Activated CD4-positive, alpha-beta memory T cell treated with anti-CD3 and anti-CD28 coated beads for 36 hours (primary cell): Measurements from ENCODE around the gene BTBD9. TPM values are rescaled to one million over a fixed set of nuclear protein-coding genes. Genes with fewer than 3 reads are reported as not detected.
"Not testable (repeated sequence)": the region's sequence is repeated elsewhere in the genome, so short reads cannot be mapped to it uniquely, and the experiment has no call there.

Experiments used
- CTCF ChIA-PET: fragments of 350-600 bp; sonication (Branson Sonifier 250); formaldehyde crosslinking; loops from one replicate; lab custom pipeline; 2021; ENCODE audit warnings: antibody characterized with exemption, inconsistent platforms; lab: Charles Lee
- POLR2A ChIA-PET: fragments of 350-600 bp; sonication (Branson Sonifier 250); formaldehyde crosslinking; loops from one replicate; lab custom pipeline; 2021; ENCODE audit warnings: antibody characterized with exemption; lab: Charles Lee
- DNase-seq: peaks from one replicate; pipeline ENCODE4 v3.0.0-alpha.2; 2020
- H3K27ac Mint-ChIP-seq: one replicate; pipeline ENCODE4 v1.8.0; 2021; ENCODE audit warnings: mixed read lengths
- H3K27me3 Mint-ChIP-seq: one replicate; pipeline ENCODE4 v1.8.0; 2021; ENCODE audit warnings: mixed read lengths
- H3K36me3 Mint-ChIP-seq: one replicate; pipeline ENCODE4 v1.8.0; 2021; ENCODE audit warnings: mixed read lengths
- H3K4me1 Mint-ChIP-seq: one replicate; pipeline ENCODE4 v1.8.0; 2021; ENCODE audit warnings: low read depth, mixed read lengths
- H3K4me3 Mint-ChIP-seq: one replicate; pipeline ENCODE4 v1.8.0; 2021; ENCODE audit warnings: mild to moderate bottlenecking, mixed read lengths
- H3K9me3 Mint-ChIP-seq: one replicate; pipeline ENCODE4 v1.8.0; 2021; ENCODE audit warnings: mixed read lengths
- intact Hi-C: fragments of 100-400 bp; cut with micrococcal nuclease; formaldehyde crosslinking; loops from one replicate; pipeline ENCODE4 v1.15.1; 2023
- total RNA-seq, 2 experiments: library from RNA; stranded (reverse); gene quantifications; one replicate each; pipeline ENCODE4 v1.2.3, GENCODE V29; 2021

The BTBD9 gene
- total RNA-seq, 2 experiments from 2014 or later = 14.4 to 14.6 TPM

DNA sequence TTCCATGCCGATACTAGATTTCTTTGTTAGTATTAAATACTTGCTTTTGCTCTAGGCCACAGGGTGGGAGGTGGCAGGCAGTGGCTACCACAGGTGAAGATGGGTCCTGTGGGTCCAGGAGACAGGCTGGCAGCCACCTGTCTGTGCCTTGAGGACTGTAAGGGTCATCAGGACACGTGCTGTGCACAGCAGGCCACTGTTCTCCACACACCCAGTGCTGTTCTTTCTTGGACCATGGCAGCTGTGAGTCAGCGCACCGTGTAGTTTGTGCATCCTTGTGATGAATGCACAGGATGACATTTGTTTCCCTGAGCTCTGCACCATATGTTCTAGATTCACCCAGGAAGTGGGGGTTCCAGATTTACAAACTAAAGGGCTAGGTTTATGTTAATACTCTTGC lies 503.2 kb downstream of the BTBD9 start:
- H3K27ac Mint-ChIP-seq = no peak overlapping the region
- peaks cover 3% of the 10 kb centered on the region for H3K36me3 Mint-ChIP-seq
- intact Hi-C loops = no loop called here
- no peak overlapping the region for H3K4me3 Mint-ChIP-seq
- no peak for DNase-seq
- no peaks in the 10 kb centered on the region for H3K27me3 Mint-ChIP-seq
- H3K4me1 Mint-ChIP-seq = peaks cover 17% of the 10 kb centered on the region
- CTCF ChIA-PET = no interaction called here
- H3K9me3 Mint-ChIP-seq = no peaks in the 10 kb centered on the region
- POLR2A ChIA-PET = no interaction called here

DNA sequence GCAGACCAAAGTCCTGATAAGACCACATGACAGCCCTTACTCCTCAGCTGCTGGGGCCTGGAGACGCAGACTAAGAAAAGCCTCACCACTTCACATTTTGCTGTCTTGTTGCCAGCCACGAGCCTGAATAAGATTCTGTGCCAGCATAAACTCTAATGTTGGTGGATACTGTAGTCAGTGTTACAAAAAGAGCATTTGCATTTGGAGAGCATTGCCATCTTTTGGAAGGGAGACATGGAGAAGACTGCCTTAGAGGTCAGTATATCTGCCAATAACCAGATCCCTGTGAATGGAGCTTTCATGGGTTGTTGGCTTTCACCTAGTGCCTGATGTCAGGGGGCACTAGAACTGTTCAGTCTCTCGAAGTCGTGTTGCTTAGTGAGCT lies 505.0 kb downstream of the BTBD9 start:
- ChIA-PET POLR2A (no interaction called here), CTCF (no interaction called here)
- H3K36me3 Mint-ChIP-seq = peaks cover 3% of the 10 kb centered on the region
- H3K4me3 Mint-ChIP-seq = no peak overlapping the region
- no peak for DNase-seq
- H3K4me1 Mint-ChIP-seq = peaks cover 34% of the 10 kb centered on the region
- H3K9me3 Mint-ChIP-seq = no peaks in the 10 kb centered on the region
- intact Hi-C loops = no loop called here
- H3K27ac Mint-ChIP-seq = no peak overlapping the region
- H3K27me3 Mint-ChIP-seq = no peaks in the 10 kb centered on the region

DNA sequence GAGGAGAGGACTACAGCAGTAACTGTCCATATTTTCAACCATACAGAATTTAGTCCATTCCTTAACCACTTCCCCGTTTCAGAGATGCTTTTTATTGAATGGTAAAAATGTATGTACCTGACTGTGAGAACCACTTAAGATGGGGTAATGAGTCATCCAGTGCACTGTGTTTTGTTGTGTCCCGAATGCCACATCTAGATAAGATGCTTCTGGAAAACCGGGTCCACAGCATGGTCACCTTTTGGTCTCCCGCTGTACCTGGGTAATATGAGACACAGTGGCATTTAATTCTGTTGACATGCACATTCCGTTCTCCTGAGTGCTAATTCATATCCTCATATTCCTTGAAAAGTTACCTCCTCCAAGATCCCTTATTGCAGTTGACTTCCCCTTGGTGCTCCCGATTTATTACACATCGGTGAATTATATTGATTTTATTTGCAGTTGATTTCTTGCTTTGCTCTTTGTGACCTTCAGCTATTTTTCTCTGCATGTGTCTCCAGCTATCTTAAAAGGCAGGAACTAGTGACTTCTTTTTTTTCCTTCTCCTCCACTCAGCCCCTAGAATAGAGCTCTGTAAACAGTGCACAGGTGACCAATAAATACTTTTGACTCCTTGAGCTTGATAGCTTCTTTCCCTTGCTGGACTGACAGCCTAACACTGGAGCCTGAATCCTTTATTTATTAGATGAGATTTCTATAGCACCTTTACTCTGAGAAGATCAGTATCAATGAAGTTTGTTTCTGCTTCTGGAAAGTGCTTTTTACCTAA lies 505.6 kb downstream of the BTBD9 start:
- Mint-ChIP-seq H3K27me3 (no peaks in the 10 kb centered on the region), H3K27ac (no peak overlapping the region), H3K4me3 (no peak overlapping the region), H3K36me3 (peaks cover 3% of the 10 kb centered on the region), H3K4me1 (peaks cover 38% of the 10 kb centered on the region), H3K9me3 (no peaks in the 10 kb centered on the region)
- ChIA-PET POLR2A (no interaction called here), CTCF (no interaction called here)
- intact Hi-C loops = no loop called here
- DNase-seq = no peak

DNA sequence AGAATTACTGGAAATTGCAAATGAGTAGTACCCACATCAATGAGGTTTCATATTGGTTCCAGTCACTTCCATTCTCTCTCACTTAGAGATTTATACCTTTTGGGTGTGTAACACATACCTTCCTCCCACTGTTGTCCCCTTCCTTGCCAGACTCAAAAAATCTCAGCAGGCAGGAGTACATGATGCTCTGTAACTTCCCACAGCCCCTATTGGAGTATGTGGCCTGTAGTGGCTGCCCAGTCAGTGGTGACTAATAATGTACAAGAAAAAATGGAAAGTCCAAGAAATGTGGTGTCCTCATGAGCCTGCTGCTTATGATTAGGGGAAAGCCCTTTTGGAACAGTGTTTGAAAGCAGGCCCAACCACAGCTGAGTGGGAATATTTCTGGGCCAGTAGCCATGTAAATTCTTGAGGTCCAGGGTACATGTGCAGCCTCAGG lies 508.2 kb downstream of the BTBD9 start:
- no peak overlapping the region for H3K4me3 Mint-ChIP-seq
- POLR2A ChIA-PET = no interaction called here
- intact Hi-C loops = loop anchor here (1.0 kb wide), 1 partner anchor 73 kb away; no protein-coding TSS in a partner anchor
- no peaks in the 10 kb centered on the region for H3K9me3 Mint-ChIP-seq
- peaks cover 12% of the 10 kb centered on the region for H3K36me3 Mint-ChIP-seq
- H3K4me1 Mint-ChIP-seq = peaks cover 46% of the 10 kb centered on the region
- peak; percentile 37 for DNase-seq
- H3K27ac Mint-ChIP-seq = no peak overlapping the region
- no peaks in the 10 kb centered on the region for H3K27me3 Mint-ChIP-seq
- CTCF ChIA-PET = no interaction called here

DNA sequence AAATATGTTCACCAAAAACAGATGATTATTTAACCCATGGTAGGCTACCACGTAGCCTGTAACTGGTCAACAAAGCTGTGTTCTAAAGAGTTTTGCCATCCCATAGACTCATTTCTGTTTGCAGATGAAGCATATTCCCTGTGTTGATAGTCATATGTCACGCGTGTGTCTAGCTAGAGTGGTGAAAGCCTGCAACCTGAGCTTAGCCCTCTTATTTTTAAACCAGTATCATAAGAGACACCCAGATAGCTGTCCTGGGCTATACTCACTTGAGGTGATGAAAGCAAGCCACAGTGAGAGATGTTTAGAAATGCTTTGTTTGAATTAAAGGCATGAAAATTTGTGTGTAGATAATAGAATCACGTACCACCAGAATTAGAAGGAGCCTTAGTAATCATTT lies 512.4 kb downstream of the BTBD9 start:
- ChIA-PET CTCF (interaction anchor here (1.1 kb wide), 1 partner anchor 94 kb away, joined by 3 read pairs; no protein-coding TSS in a partner anchor), POLR2A (no interaction called here)
- H3K9me3 Mint-ChIP-seq = no peaks in the 10 kb centered on the region
- H3K27ac Mint-ChIP-seq = no peak overlapping the region
- H3K4me1 Mint-ChIP-seq = peaks cover 34% of the 10 kb centered on the region
- peaks cover 31% of the 10 kb centered on the region for H3K36me3 Mint-ChIP-seq
- DNase-seq = no peak
- no peaks in the 10 kb centered on the region for H3K27me3 Mint-ChIP-seq
- intact Hi-C loops = no loop called here
- H3K4me3 Mint-ChIP-seq = no peak overlapping the region

DNA sequence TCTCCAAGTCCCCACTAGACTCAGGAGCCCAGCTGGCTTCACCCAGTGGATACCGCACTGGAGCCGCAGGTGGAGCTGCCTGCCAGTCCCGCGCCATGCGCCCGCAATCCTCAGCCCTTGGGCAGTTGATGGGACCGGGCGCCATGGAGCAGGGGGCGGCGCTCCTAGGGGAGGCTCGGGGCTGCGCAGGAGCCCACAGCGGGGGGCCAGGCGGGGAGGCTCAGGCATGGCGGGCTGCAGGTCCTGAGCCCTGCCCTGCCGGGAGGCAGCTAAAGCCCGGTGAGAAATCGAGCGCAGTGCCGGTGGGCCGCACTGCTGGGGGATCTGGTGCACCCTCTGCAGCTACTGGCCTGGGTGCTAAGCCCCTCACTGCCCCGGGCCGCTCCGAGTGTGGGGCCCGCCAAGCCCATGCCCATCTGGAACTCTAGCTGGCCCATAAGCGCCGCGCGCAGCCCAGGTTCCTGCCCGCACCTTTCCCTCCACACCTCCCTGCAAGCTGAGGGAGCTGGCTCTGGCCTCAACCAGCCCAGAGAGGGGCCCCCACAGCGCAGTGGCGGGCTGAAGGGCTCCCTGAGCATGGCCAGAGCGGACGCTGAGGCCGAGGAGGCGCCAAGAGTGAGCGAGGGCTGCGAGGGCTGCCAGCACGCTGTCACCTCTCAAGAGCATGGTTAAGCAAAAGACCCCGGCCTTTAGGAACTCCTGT lies 515.4 kb downstream of the BTBD9 start:
- intact Hi-C loops, H3K4me3 Mint-ChIP-seq, H3K9me3 Mint-ChIP-seq, H3K27me3 Mint-ChIP-seq, CTCF ChIA-PET, POLR2A ChIA-PET, H3K27ac Mint-ChIP-seq, H3K4me1 Mint-ChIP-seq, DNase-seq: not testable (repeated sequence)
- peaks cover 43% of the 10 kb centered on the region for H3K36me3 Mint-ChIP-seq

DNA sequence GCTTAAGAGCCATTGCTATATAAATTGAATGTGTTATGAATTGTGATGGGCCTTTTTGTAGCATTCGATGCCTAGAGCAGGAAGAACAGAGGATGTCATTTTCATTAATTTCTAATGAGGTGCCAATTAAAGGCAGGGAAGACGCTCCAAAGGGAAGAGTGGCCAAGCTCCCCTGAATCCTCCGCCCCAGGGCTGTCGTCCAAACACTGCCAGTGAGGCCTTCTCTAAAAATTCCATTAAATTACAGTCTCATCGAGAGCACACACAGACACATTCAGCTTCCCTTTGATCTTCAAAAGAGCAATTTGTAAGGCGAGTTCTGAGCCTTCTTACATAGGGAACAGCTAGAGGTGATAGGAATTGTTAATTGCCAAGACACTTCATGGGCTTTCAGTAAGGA lies 520.2 kb downstream of the BTBD9 start:
- POLR2A ChIA-PET = interaction anchor here (1.0 kb wide), 1 partner anchor 11 kb away, joined by 3 read pairs; no protein-coding TSS in a partner anchor

DNA sequence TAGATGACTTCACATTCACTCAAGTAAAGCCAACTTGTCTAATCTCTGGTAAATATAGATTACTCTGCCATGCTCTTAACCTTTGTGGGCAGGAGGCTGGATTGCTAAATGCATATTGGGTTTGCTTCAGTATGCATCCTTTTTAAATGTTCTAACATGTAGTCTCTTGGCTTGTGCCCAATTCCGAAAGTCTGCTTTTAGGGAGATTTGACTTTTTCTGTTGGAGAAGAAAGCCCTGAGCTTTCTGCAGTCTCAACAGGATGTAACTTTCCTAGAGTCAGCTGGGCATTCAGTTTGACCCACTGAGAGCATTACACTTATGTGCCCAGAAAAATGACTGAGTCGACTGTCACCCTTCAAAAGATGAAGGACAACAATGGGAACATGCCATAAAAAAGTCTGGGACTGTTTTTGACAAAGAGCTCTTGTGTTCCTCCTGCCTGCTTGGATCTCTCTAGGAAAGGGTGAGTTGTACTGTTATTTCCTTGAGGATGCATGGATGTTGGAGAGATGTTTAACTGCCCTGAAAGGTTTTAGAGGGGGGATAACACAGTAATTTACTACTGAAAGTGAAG lies 520.9 kb downstream of the BTBD9 start:
- H3K27me3 Mint-ChIP-seq = no peaks in the 10 kb centered on the region
- no peak overlapping the region for H3K27ac Mint-ChIP-seq
- H3K4me1 Mint-ChIP-seq = no peaks in the 10 kb centered on the region
- H3K4me3 Mint-ChIP-seq = no peak overlapping the region
- peaks cover 30% of the 10 kb centered on the region for H3K36me3 Mint-ChIP-seq
- no peak for DNase-seq
- intact Hi-C loops = no loop called here
- ChIA-PET POLR2A (interaction anchor here (1.0 kb wide), 1 partner anchor 12 kb away, joined by 3 read pairs; no protein-coding TSS in a partner anchor), CTCF (interaction anchor here (1.0 kb wide), 1 partner anchor 375 kb away, joined by 3 read pairs; no protein-coding TSS in a partner anchor)
- no peaks in the 10 kb centered on the region for H3K9me3 Mint-ChIP-seq

More for the DNA sequence above, 520.2 kb downstream of the BTBD9 start:
- no peaks in the 10 kb centered on the region for H3K9me3 Mint-ChIP-seq
- no peaks in the 10 kb centered on the region for H3K4me1 Mint-ChIP-seq
- H3K36me3 Mint-ChIP-seq = peaks cover 30% of the 10 kb centered on the region
- H3K27ac Mint-ChIP-seq = no peak overlapping the region
- H3K4me3 Mint-ChIP-seq = no peak overlapping the region
- no peaks in the 10 kb centered on the region for H3K27me3 Mint-ChIP-seq
- CTCF ChIA-PET = interaction anchor here (1.0 kb wide), 1 partner anchor 375 kb away, joined by 3 read pairs; no protein-coding TSS in a partner anchor
- DNase-seq = no peak
- intact Hi-C loops = no loop called here

Other genes starting within 250 kb of the BTBD9 start
- gene GLO1, start 63.2 kb upstream of the BTBD9 start, total RNA-seq = 100 to 1,000 TPM; 132 to 133 TPM
- gene DNAH8, start 75.4 kb upstream of the BTBD9 start, total RNA-seq = under 1 TPM; 0.02 to 0.22 TPM